Measurements from ENCODE around the gene PIK3AP1.

PIK3AP1 gene

GRCh38 chr10:96685306-96685705 lies 35.0 kb downstream of the PIK3AP1 start:
- no peak overlapping the region for H3K4me2 ChIP-seq (ENCODE audit: low read depth, low read length, poor library complexity, severe bottlenecking)
- H3K4me3 ChIP-seq (ENCODE audit: low read length, poor library complexity, severe bottlenecking): no peak overlapping the region
- no peaks in the 10 kb centered on the region for H3K27me3 ChIP-seq (ENCODE audit: insufficient read depth, low read length, poor library complexity, severe bottlenecking)
- H3F3A ChIP-seq (ENCODE audit: low read depth): no peaks in the 10 kb centered on the region
- no peaks in the 10 kb centered on the region for H4K20me1 ChIP-seq (ENCODE audit: insufficient read depth, low read length, poor library complexity, severe bottlenecking)
- no peaks in the 10 kb centered on the region for H3K9me3 ChIP-seq (ENCODE audit: insufficient read depth, low read depth, low read length)
- TF ChIP-seq EZH2phosphoT487 (IDR thresholded peaks at IDR 0.05; ENCODE audit: borderline replicate concordance): no peak
- TF ChIP-seq CTCF (conservative IDR thresholded peaks at IDR 0.05; ENCODE audit: low read length): no peak
- peaks cover 53% of the 10 kb centered on the region for H3K79me2 ChIP-seq (ENCODE audit: insufficient read depth, low read length)
- H2AFZ ChIP-seq (ENCODE audit: low read length): no peak overlapping the region
- H3K36me3 ChIP-seq (ENCODE audit: insufficient read depth, low read length): no peaks in the 10 kb centered on the region
- H3K9me2 ChIP-seq (replicated peaks; ENCODE audit: low read depth, low read length): no peaks in the 10 kb centered on the region
- H3K4me1 ChIP-seq (ENCODE audit: insufficient read depth, low read length, poor library complexity, severe bottlenecking): peaks cover 18% of the 10 kb centered on the region
- H3K9ac ChIP-seq (ENCODE audit: low read depth, low read length, poor library complexity, severe bottlenecking): no peak overlapping the region

- no peaks in the 10 kb centered on the region for H4K20me1 ChIP-seq (ENCODE audit: insufficient read depth, low read length, poor library complexity, severe bottlenecking)
- no peaks in the 10 kb centered on the region for H3K9me3 ChIP-seq (ENCODE audit: insufficient read depth, low read depth, low read length)
- no peaks in the 10 kb centered on the region for H3F3A ChIP-seq (ENCODE audit: low read depth)
- H2AFZ ChIP-seq (ENCODE audit: low read length): no peak overlapping the region
- no peak overlapping the region for H3K4me2 ChIP-seq (ENCODE audit: low read depth, low read length, poor library complexity, severe bottlenecking)
- no peaks in the 10 kb centered on the region for H3K9me2 ChIP-seq (replicated peaks; ENCODE audit: low read depth, low read length)
- peaks cover 18% of the 10 kb centered on the region for H3K4me1 ChIP-seq (ENCODE audit: insufficient read depth, low read length, poor library complexity, severe bottlenecking)
- no peak for TF ChIP-seq EZH2phosphoT487 (IDR thresholded peaks at IDR 0.05; ENCODE audit: borderline replicate concordance)
- TF ChIP-seq CTCF (conservative IDR thresholded peaks at IDR 0.05; ENCODE audit: low read length): no peak
- H3K36me3 ChIP-seq (ENCODE audit: insufficient read depth, low read length): no peaks in the 10 kb centered on the region
- H3K27me3 ChIP-seq (ENCODE audit: insufficient read depth, low read length, poor library complexity, severe bottlenecking): no peaks in the 10 kb centered on the region
- H3K4me3 ChIP-seq (ENCODE audit: low read length, poor library complexity, severe bottlenecking): no peak overlapping the region
- no peak overlapping the region for H3K9ac ChIP-seq (ENCODE audit: low read depth, low read length, poor library complexity, severe bottlenecking)
- peaks cover 56% of the 10 kb centered on the region for H3K79me2 ChIP-seq (ENCODE audit: insufficient read depth, low read length)
Observed at GRCh38 chr10:96684826-96685225, 35.5 kb downstream of the PIK3AP1 start.

GRCh38 chr10:96683710-96684109 lies 36.6 kb downstream of the PIK3AP1 start:
- no peak overlapping the region for H2AFZ ChIP-seq (ENCODE audit: low read length)
- peaks cover 14% of the 10 kb centered on the region for H3K4me1 ChIP-seq (ENCODE audit: insufficient read depth, low read length, poor library complexity, severe bottlenecking)
- no peaks in the 10 kb centered on the region for H3F3A ChIP-seq (ENCODE audit: low read depth)
- H3K79me2 ChIP-seq (ENCODE audit: insufficient read depth, low read length): peaks cover 61% of the 10 kb centered on the region
- H3K9ac ChIP-seq (ENCODE audit: low read depth, low read length, poor library complexity, severe bottlenecking): no peak overlapping the region
- no peaks in the 10 kb centered on the region for H4K20me1 ChIP-seq (ENCODE audit: insufficient read depth, low read length, poor library complexity, severe bottlenecking)
- no peak overlapping the region for H3K4me3 ChIP-seq (ENCODE audit: low read length, poor library complexity, severe bottlenecking)
- TF ChIP-seq CTCF (conservative IDR thresholded peaks at IDR 0.05; ENCODE audit: low read length) (no peak), EZH2phosphoT487 (IDR thresholded peaks at IDR 0.05; ENCODE audit: borderline replicate concordance) (no peak)
- no peaks in the 10 kb centered on the region for H3K9me2 ChIP-seq (replicated peaks; ENCODE audit: low read depth, low read length)
- no peak overlapping the region for H3K4me2 ChIP-seq (ENCODE audit: low read depth, low read length, poor library complexity, severe bottlenecking)
- no peaks in the 10 kb centered on the region for H3K36me3 ChIP-seq (ENCODE audit: insufficient read depth, low read length)
- no peaks in the 10 kb centered on the region for H3K27me3 ChIP-seq (ENCODE audit: insufficient read depth, low read length, poor library complexity, severe bottlenecking)
- no peaks in the 10 kb centered on the region for H3K9me3 ChIP-seq (ENCODE audit: insufficient read depth, low read depth, low read length)

All from Loucy (cell line).